ENCODE measurements around the gene TPRKB. TPM values are rescaled to one million over a fixed set of nuclear protein-coding genes. Genes with fewer than 3 reads are reported as not detected.
"Not testable (repeated sequence)": the region's sequence is repeated elsewhere in the genome, so short reads cannot be mapped to it uniquely, and the experiment has no call there.

The TPRKB gene
- total and polyA plus RNA-seq, 9 of the 15 experiments (the other 6 are each of a cell fraction or from before 2014, with no cell fraction given): 55.6 to 250 (median 112) TPM

GRCh38 chr2:73783883-73784282 is 46.7 kb upstream of the TPRKB start, which contains the start of gene C2orf78:
TSS of gene C2orf78 (plus strand) at chr2:73784183. CDS start at chr2:73784310, 127 bp downstream.
- WGBS (ENCODE audit: insufficient coverage, low coverage, missing lambda C conversion rate): no CpG with 5 or more reads among the region's 3 CpGs
- BruUV-seq (replicated peaks); H3K4me3 ChIP-seq; H4K20me1 ChIP-seq (replicated peaks; ENCODE audit: control insufficient read depth, insufficient read depth, low read length); CTCF ChIA-PET (ENCODE audit: low intra/inter-chr PET ratio); DNase-seq (ENCODE audit: extremely low read depth in 1 of 4, low spot score in 3 of 4); intact Hi-C loops (cut with micrococcal nuclease); H3K9ac ChIP-seq (ENCODE audit: insufficient read depth in 1 of 2, low read depth in 2 of 2, low read length in 2 of 2); H3K9me3 ChIP-seq (replicated peaks; ENCODE audit: control insufficient read depth, insufficient read depth, low read depth, low read length); FAIRE-seq; H3K4me2 ChIP-seq (ENCODE audit: insufficient read depth, low read length); H3K27ac ChIP-seq (ENCODE audit: extremely low read depth, low read depth, low read length); H3K27me3 ChIP-seq (ENCODE audit: control insufficient read depth in 2 of 2, insufficient read depth in 2 of 2, low read length in 2 of 2); H3K36me3 ChIP-seq (ENCODE audit: control insufficient read depth, insufficient read depth, low read length); ATAC-seq; in situ Hi-C loops (cut with MboI); POLR2A ChIA-PET; H3K9me1 ChIP-seq (ENCODE audit: control insufficient read depth, insufficient read depth, low read length); H3K4me1 ChIP-seq (replicated peaks in 1 of 2; ENCODE audit: control insufficient read depth in 2 of 2, insufficient read depth in 2 of 2, low read length in 2 of 2): not testable (repeated sequence)
- Histone ChIP-seq H2AFZ (ENCODE audit: low read depth, low read length) (peak within 1 kb of the TSS; percentile 80), H3K79me2 (ENCODE audit: control insufficient read depth, insufficient read depth, low read length) (peaks cover 11% of the 10 kb centered on the region)

DNA sequence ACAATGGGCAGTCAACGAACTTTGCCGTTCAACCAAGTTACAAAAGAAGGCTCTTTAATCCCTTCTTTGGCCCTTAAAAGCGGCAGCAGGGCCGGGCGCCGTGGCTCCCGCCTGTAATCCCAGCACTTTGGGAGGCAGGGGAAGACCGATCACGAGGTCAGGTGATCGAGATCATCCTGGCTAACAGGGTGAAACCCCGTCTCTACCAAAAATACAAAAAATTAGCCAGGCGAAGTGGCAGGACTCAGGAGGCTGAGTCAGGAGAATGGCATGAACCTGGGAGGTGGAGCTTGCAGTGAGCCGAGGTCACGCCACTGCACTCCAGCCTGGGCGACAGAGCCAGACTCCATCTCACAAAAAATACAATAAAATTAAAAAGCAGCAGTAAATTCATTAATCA is 46.3 kb upstream of the TPRKB start:
- H3K4me1 ChIP-seq (replicated peaks in 1 of 2; ENCODE audit: control insufficient read depth in 2 of 2, insufficient read depth in 2 of 2, low read length in 2 of 2); ATAC-seq; H3K9me1 ChIP-seq (ENCODE audit: control insufficient read depth, insufficient read depth, low read length); FAIRE-seq; BruUV-seq (replicated peaks); H3K27me3 ChIP-seq (ENCODE audit: control insufficient read depth in 2 of 2, insufficient read depth in 2 of 2, low read length in 2 of 2); H3K4me3 ChIP-seq; intact Hi-C loops (cut with micrococcal nuclease); H4K20me1 ChIP-seq (replicated peaks; ENCODE audit: control insufficient read depth, insufficient read depth, low read length); H3K9ac ChIP-seq (ENCODE audit: insufficient read depth in 1 of 2, low read depth in 2 of 2, low read length in 2 of 2); H3K27ac ChIP-seq (ENCODE audit: extremely low read depth, low read depth, low read length); CTCF ChIA-PET (ENCODE audit: low intra/inter-chr PET ratio); POLR2A ChIA-PET; H3K36me3 ChIP-seq (ENCODE audit: control insufficient read depth, insufficient read depth, low read length); H3K9me3 ChIP-seq (replicated peaks; ENCODE audit: control insufficient read depth, insufficient read depth, low read depth, low read length); in situ Hi-C loops (cut with MboI); DNase-seq (ENCODE audit: extremely low read depth in 1 of 4, low spot score in 3 of 4); H3K4me2 ChIP-seq (ENCODE audit: insufficient read depth, low read length): not testable (repeated sequence)
- Histone ChIP-seq H3K79me2 (ENCODE audit: control insufficient read depth, insufficient read depth, low read length) (peaks cover 15% of the 10 kb centered on the region), H2AFZ (ENCODE audit: low read depth, low read length) (peak overlapping the region; percentile 80)
- WGBS (ENCODE audit: insufficient coverage, low coverage, missing lambda C conversion rate): 50% methylated on average over 15 of the region's 15 CpGs
- peak; percentile 17; the same call in 1 of the 2 replicates for TF ChIP-seq MGA (IDR thresholded peaks at IDR 0.05)

Measured in K562 (cell line).